GM19452 (cell line): ENCODE measurements around the gene NAA15.
"Not testable (repeated sequence)": the region's sequence is repeated elsewhere in the genome, so short reads cannot be mapped to it uniquely, and the experiment has no call there.

ENCODE experiments used
- ATAC-seq: cut with Tn5 transposase; IDR thresholded peaks from one replicate; pipeline ENCODE4 v1.9.1; 2021; ENCODE audit not compliant: unreplicated experiment

Gene NAA15

GRCh38 chr4:139295942-139296299 is 5.4 kb upstream of the NAA15 start:
- no peak for ATAC-seq

DNA sequence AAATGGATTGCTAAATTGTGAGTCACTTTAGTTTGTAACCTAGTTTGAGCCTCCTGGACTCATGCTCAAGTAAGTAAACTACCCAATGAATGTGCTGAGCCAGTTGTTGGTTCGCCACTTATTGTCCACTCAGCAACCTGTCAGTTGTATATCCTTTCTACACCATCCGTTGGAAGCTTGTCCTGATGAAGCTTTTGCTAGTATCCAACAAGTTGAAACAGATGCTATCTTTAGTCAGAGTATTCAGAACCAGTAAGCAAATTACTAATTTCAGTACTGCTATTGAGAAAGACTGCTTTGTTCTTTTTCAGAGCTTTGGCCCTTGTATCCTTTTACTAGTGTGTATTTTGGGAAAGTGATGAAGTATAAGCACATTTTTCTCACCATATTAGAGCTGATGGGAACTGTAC is 4.3 kb upstream of the NAA15 start:
- no peak for ATAC-seq

GRCh38 chr4:139299536-139299935 is 1.8 kb upstream of the NAA15 start:
- ATAC-seq, result no peak

- ATAC-seq, result peak; percentile 2
Measured at GRCh38 chr4:139300431-139301112, 733 bp upstream of the NAA15 start.

- peak; percentile 43 for ATAC-seq
Measured at GRCh38 chr4:139301821-139302611, 711 bp downstream of the NAA15 start, which contains the start of gene NDUFC1. NDUFC1 (minus strand) TSS chr4:139302477; CDS start chr4:139295798, 6,679 bp downstream.

DNA sequence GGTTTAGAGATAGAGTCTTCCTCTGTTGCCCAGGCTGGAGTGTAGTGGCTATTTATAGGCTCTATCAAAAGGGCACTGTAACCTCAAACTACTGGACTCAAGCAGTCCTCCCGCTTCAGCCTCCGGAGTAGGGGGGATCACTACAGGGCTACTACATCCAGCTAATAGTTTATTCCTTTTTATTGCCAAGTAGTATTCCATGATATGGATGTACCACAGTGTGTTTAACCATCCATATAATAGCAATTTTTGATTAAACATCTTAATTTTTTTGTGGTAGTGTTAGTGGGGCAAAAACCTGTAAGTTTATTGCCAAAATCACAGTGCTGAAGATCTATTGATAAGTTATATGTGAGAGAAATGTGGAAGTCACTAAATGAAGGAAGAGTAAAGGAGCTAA is 3.6 kb downstream of the NAA15 start:
- ATAC-seq, result no peak

- no peak for ATAC-seq
Measured at GRCh38 chr4:139311909-139312308, 10.6 kb downstream of the NAA15 start.

DNA sequence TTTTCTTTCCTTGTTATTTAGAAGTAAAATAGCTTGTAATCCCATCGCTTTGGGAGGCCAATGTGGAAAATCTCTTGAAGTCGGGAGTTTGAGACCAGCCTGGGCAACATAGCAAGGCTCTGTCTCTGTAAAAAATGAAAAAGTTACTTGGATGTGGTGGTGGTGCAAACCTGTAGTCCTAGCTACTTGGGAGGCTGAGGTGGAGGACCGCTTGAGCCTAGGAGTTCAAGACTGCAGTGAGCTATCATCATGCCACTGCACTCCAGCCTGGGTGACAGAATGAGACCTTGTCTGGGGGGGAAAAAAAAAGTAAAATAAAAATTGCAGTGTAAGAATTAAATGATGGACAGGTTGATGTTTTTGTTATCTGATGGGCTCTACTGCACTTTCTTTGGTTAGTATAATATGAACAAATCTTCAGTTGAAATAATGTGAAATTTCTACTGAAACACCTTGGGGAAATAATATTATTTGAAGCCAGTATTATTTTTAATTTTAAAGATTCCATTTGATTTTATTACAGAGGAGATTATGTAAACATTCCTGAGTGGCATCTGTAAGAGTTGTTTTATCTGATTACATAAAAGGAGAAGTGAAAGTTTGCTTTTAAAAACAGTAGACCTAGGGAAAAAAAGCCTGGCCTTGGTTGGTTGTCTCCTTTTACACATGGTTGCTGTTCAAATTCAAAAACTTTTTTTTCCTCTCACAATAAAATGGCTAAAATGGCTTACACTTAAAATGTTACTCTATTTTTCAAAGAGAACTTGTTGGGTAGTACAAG is 11.4 kb downstream of the NAA15 start:
- no peak for ATAC-seq

DNA sequence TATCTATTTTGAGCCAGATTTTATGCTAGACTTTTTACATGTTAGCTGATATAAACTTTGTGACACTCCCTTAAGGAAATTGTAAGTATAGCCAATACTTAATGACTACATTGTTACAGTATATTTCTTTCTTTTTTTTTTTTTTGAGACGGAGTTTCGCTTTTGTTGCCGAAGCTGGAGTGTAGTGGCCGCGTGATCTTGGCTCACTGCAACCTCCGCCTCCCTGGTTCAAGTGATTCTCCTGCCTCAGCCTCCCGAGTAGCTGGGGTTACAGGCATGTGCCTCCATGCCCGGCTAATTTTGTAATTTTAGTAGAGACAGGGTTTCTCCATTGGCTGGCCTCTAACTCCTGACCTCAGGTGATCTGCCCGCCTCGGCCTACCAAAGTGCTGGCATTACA is 12.1 kb downstream of the NAA15 start:
- not testable (repeated sequence) for ATAC-seq

DNA sequence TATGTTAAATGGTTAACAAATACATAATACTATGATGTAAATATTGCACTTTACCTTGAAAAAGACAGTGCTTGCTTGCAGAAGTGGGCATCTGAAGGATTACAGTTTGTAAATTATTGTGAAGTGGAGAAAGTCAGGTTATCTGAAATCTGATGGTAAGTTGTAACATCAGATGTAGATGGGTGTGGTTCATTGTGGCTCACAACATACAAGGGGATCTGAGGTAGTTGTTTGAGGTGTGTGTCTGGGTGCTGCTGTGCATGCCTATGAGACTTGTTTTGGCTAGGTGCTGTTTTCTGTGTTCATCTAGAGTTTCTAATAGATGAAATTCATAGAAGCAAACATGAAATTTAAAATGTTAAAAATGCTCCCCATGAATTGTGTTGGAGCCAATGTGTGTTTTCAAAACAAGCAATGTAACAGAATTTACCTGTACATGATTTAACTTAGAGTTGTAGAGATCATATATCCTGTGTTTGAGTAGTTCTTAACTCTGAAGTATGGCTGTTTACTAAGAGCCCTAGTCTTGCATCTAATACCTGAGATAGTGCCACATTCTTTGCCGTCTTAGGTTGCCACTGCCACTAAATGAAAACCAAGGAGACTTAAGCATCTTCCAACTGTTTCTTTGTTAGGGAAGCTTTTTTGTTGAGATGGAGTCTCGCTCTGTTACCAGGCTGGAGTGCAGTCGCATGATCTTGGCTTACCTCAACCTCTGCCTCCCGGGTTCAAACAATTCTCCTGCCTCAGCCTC is 12.9 kb downstream of the NAA15 start:
- no peak for ATAC-seq

GRCh38 chr4:139315221-139315675 is 13.9 kb downstream of the NAA15 start:
- ATAC-seq, result peak; percentile 74

DNA sequence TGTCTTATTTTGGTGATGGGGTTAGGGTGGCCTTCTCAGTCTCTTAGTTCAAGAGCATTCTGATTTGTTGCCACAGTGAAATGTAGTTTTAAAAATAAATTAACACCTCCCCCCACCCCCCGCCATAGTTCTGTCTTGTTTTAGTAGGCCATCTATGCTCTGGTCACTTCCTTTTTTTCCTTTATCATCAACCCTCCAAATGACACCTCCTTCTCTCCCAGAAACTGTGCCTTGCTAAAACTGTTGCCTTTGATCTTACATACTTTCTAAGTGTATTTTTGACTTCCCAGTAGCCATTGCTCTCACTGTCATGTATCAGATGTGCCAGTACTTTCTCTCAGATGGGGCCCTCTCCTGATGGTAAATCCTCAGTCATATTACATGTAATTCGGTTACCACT is 15.4 kb downstream of the NAA15 start:
- no peak for ATAC-seq

GRCh38 chr4:139317635-139318034 is 16.3 kb downstream of the NAA15 start:
- ATAC-seq, result no peak

DNA sequence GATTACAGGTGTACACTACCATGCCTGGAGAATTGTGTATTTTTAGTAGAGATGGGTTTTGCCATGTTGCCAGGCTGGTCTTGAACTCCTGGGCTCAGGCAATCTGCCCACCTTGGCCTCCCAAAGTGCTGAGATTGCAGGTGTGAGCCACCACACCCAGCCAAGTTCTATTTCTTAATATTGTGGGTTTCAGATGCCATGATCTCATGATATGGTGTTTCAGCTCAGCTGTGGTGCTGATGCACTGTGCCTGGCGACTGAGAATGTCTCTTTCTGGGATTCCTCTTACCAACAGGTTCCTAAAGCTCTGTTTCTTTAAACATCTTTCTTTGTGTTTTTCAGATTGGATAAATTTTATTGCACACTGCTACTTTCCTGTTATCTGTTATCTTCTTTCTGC is 18.3 kb downstream of the NAA15 start:
- no peak for ATAC-seq

- ATAC-seq, result not testable (repeated sequence)
Measured at GRCh38 chr4:139322070-139322469, 20.8 kb downstream of the NAA15 start.

DNA sequence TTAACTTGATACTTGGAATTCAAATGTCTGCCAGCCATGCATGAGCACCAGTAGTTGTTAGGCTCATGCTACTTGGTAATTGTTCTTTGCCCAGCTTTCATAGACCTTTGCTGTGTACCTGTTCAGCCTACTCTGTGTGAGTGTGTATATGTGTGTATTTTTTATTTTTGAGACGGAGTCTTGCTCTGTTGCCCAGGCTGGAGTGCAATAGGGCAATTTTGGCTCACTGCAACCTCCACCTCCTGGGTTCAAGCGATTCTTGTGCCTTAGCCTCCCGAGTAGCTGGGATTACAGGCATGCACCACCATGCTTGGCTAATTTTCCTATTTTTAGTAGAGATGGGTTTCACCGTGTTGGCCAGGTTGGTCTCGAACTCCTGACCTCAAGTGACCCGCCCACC is 21.2 kb downstream of the NAA15 start:
- ATAC-seq, result not testable (repeated sequence)

DNA sequence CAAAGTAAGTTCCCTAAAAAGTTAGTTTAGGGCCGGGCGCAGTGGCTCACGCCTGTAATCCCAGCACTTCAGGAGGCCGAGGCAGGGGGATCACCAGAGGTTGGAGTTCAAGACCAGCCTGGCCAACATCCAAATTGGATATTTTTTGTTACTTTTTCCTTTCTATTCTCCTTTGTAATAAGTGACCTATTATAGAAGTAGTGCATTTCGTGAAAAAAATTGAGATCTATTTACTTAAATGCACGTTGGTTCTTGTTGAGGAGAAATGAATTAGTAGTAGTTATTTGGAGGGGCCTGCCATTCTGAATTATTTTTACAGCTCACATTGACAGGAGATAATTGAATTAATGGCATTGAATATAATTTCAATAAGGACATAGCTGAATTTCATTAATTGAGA is 23.3 kb downstream of the NAA15 start:
- no peak for ATAC-seq

DNA sequence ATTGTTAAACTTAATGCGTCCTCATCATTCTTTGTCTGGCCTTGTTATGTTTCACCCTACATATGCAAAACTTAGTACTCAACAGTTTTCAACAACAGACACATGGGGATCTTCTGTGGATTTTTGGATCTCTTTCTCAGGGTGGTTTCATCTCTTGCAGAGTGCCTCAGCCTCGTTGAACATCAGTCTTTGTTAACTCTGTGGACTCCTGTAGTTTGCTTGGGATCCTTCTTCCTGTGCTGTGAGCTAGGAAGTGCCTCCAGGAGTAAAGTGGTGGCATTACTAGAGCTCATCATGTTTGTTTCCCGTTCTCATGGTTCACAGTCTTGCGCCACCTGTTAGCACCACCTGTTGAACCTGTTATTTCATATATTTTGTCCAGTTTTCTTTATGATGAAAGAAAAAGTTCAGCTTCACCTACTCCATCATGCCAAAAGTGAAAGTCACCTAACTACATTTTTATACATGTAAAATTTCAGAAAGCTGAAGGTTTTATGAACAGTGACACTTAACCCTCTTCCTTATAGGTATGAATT is 28.4 kb downstream of the NAA15 start:
- ATAC-seq, result no peak

DNA sequence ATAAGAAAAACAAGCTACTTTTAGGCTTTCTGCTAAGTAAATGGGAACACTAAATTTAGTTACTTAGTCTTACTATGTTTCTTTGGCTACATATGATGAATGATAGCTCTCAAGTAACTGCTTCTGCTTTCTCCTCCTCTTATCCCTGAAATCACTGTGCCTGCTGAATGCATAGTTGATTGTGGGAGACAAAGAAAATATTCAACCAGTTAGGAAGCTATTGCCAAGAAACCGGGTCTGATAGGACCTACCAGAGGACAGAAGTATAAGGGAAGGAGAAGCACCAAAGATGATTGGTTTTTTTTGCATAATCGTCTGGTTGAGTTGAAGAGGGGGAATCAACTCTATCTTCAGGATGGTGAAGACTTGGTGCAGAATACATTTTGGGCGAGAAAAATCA is 29.0 kb downstream of the NAA15 start:
- no peak for ATAC-seq

GRCh38 chr4:139331185-139331584 is 29.9 kb downstream of the NAA15 start:
- no peak for ATAC-seq

- ATAC-seq, result no peak
Measured at GRCh38 chr4:139333046-139333445, 31.7 kb downstream of the NAA15 start.
